Psoas muscle (tissue), 8 donors: ENCODE data around the gene VCP. TPM values are rescaled to one million over a fixed set of nuclear protein-coding genes. Genes with fewer than 3 reads are reported as not detected.
A peak's percentile ranks its signal among the peaks of the same experiment; 100 is the strongest.

ENCODE experiments used
- ATAC-seq, 4 donors: fragments of 200-7000 bp; cut with Tn5 transposase; one replicate each; pipeline ENCODE4 v1.9.1; 2020; ENCODE audit warnings: moderate library complexity in 3 of 4, mild to moderate bottlenecking in 2 of 4
- DNase-seq, 2 donors: peaks; one replicate each; pipeline ENCODE4 v3.0.0-alpha.2; 2020
- H3K27ac ChIP-seq: fragments of 200-600 bp; one replicate; pipeline ENCODE4 v1.8.0; 2022
- H3K27me3 ChIP-seq, 3 donors: fragments of 200-600 bp in 1 of 3; one replicate each; pipeline versions ENCODE4 v1.6.1 to v1.8.0; 2013 to 2022; ENCODE audit warnings: low read length in 2 of 3, mild to moderate bottlenecking in 2 of 3, moderate library complexity in 1 of 3; ENCODE audit not compliant: insufficient read depth in 3 of 3
- H3K36me3 ChIP-seq, 2 donors: fragments of 200-600 bp in 1 of 2; one replicate each; pipeline versions ENCODE4 v1.6.1 to v1.8.0; 2013 to 2022; ENCODE audit warnings: low read depth in 1 of 2, mild to moderate bottlenecking in 1 of 2, moderate library complexity in 1 of 2; ENCODE audit not compliant: insufficient read depth in 1 of 2
- H3K4me1 ChIP-seq: fragments of 200-600 bp; one replicate; pipeline ENCODE4 v1.8.0; 2022
- H3K4me3 ChIP-seq: fragments of 200-600 bp; one replicate; pipeline ENCODE4 v1.8.0; 2022; ENCODE audit warnings: mild to moderate bottlenecking
- H3K9me3 ChIP-seq: fragments of 200-600 bp; one replicate; pipeline ENCODE4 v1.8.0; 2022
- WGBS, 3 donors: extraction: QIAGEN DNeasy Blood & Tissue Kit; methylation state at CpG; one replicate each; pipeline versions ENCODE4 v1.1.6 to v1.1.7; 2013; 5-methylcytosine and 5-hydroxymethylcytosine counted together
- intact Hi-C, 2 donors: fragments of 100-400 bp; cut with DNase I; formaldehyde crosslinking; loops; one replicate each; pipeline versions ENCODE4 v1.11.0 to v1.14.2; 2022
- polyA plus RNA-seq, 3 donors: library from polyadenylated mRNA; stranded (reverse); fragments of 200-250 nt; gene quantifications; one replicate each; pipeline ENCODE4 v1.2.3, GENCODE V29; 2013
- total RNA-seq, 4 donors: library from RNA; stranded (reverse); fragmentation: NEBNext Ultra II Directional in 2 of 4; extraction: Animal tissue kit (Norgen Biotek cat#: 25700) in 2 of 4; gene quantifications; one replicate each; pipeline versions ENCODE4 v1.2.1 to v1.2.4, GENCODE V29; 2021 to 2023
- TF ChIP-seq, protein P1 (sequence below): fragments of 200-600 bp; IDR thresholded peaks from one replicate; pipeline ENCODE4 v1.8.0; 2022; ENCODE audit warnings: antibody characterized with exemption
- donor health status: healthy with polysubstance abuse.
- donor health status: DM: no; HTN: no; CAD: no; lungs with moderate emphysema.
- donor health status: Bipolar disorder and iron deficiency.
- donor health status: healthy.
- donor health status: DM: yes; HTN: yes; CAD: no.
- donor health status: DM: no; HTN: no; CAD: no.
- donor health status: DM: no; HTN: no; CAD: no.
- donor health status: DM: yes; HTN: yes; CAD: no.

VCP gene
- total and polyA plus RNA-seq, 7 donors = 237 to 491 (median 384) TPM

DNA sequence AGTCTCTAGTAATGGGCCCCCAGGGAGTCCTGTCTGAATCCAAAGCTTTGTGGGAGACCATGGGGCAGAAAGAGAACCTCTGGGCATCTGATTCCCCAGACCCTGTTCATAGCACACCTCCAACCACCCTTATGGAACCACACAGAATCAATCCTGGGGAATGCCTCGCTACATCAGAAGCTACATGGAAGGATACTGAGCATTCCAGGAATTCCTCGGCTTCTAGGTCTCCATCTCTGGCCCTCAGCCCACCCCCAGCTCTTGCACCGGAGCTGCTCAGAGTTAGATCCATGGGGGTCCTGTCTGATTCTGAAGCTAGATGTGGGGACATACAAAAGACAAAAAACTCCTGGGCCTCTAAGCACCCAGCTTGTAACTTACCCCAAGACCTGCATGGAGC lies 28.4 kb downstream of the VCP start:
- H3K27ac ChIP-seq = no peak overlapping the region
- no peaks in the 10 kb centered on the region for H3K4me1 ChIP-seq
- intact Hi-C loops = no loop called here
- DNase-seq (no peak), ATAC-seq (no peak)
- TF ChIP-seq, protein P1, sequence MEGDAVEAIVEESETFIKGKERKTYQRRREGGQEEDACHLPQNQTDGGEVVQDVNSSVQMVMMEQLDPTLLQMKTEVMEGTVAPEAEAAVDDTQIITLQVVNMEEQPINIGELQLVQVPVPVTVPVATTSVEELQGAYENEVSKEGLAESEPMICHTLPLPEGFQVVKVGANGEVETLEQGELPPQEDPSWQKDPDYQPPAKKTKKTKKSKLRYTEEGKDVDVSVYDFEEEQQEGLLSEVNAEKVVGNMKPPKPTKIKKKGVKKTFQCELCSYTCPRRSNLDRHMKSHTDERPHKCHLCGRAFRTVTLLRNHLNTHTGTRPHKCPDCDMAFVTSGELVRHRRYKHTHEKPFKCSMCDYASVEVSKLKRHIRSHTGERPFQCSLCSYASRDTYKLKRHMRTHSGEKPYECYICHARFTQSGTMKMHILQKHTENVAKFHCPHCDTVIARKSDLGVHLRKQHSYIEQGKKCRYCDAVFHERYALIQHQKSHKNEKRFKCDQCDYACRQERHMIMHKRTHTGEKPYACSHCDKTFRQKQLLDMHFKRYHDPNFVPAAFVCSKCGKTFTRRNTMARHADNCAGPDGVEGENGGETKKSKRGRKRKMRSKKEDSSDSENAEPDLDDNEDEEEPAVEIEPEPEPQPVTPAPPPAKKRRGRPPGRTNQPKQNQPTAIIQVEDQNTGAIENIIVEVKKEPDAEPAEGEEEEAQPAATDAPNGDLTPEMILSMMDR = no peak
- WGBS, 3 donors = 88 to 90% (median 88%) methylated on average over 3 of the region's 3 CpGs
- H3K27me3 ChIP-seq = no peaks in the 10 kb centered on the region
- no peaks in the 10 kb centered on the region for H3K9me3 ChIP-seq
- peaks cover 5 to 91% of the 10 kb centered on the region in 2 donors for H3K36me3 ChIP-seq
- H3K4me3 ChIP-seq = no peak overlapping the region

DNA sequence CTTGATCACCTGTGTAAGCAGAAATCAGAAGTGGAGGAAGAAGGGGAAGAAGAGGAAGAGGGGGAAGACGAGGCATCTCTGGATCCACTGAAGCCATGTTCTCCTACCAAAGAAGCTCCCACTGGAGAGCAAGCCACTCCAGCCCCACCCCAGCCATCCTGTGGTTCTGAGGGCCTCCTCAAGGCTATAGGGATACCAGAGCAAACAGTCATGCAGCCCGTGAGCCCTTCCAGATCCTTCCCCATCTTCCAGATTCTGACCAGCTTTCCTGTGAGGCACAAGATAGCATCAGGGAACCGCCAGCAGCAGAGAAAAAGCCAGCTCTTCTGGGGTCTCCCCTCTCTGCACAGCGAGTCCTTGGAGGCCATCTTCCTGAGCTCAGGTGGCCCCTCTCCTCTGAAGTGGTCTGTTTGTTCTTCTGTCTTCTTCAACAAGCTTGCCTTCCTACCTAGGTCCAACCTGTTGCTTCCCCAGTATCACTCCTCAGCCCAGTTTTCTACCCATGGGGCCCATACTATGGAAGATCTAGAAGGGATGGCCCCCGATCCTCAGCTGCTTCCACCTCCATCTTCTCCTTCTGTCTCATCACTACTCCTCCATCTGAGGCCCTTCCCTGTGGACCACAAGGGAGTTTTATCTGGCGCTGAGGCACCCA lies 29.4 kb downstream of the VCP start:
- 91 to 92% (median 92%) methylated on average over 6 of the region's 6 CpGs for WGBS, 3 donors
- H3K4me3 ChIP-seq = no peak overlapping the region
- no peaks in the 10 kb centered on the region for H3K9me3 ChIP-seq
- ATAC-seq (no peak), DNase-seq (no peak)
- peaks cover 7 to 91% of the 10 kb centered on the region in 2 donors for H3K36me3 ChIP-seq
- H3K27ac ChIP-seq = no peak overlapping the region
- H3K27me3 ChIP-seq = no peaks in the 10 kb centered on the region
- TF ChIP-seq, protein P1 = no peak
- intact Hi-C loops = no loop called here
- H3K4me1 ChIP-seq = no peaks in the 10 kb centered on the region

DNA sequence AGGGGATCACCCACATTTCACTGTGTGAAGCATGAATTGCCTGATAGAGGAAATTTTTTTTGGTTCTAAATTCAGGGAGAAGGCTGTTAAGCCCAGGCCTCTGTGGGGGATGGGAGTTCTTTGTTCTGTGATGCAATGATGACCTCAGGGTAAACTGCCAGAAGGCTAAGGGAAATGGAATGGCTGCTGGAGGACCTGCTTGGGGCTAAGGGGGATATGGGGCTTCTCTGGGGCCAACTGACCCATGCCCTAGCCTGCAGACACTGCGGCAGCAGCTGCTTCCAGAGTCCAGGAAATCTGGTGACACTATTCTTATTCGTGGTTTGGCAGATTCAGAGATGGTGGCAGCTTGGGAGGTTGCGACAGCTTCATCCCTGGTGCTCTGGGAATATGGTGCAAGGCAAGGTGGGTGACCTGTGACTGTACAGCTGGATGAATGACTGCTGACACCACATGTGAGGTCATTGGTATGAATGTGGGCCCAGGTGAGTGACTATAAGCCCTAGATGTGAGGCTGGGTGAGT lies 30.3 kb downstream of the VCP start:
- DNase-seq (peak in 1 of 2 donors; percentile 30), ATAC-seq (peak; percentile 52 to 85 (median 68))
- peaks cover 7 to 90% of the 10 kb centered on the region in 2 donors for H3K36me3 ChIP-seq
- H3K4me1 ChIP-seq = no peaks in the 10 kb centered on the region
- H3K4me3 ChIP-seq = no peak overlapping the region
- WGBS, 3 donors = 79 to 95% (median 86%) methylated on average over 3 of the region's 3 CpGs
- H3K27ac ChIP-seq = no peak overlapping the region
- intact Hi-C loops = no loop called here
- no peaks in the 10 kb centered on the region for H3K27me3 ChIP-seq
- TF ChIP-seq, protein P1 = no peak
- H3K9me3 ChIP-seq = no peaks in the 10 kb centered on the region

DNA sequence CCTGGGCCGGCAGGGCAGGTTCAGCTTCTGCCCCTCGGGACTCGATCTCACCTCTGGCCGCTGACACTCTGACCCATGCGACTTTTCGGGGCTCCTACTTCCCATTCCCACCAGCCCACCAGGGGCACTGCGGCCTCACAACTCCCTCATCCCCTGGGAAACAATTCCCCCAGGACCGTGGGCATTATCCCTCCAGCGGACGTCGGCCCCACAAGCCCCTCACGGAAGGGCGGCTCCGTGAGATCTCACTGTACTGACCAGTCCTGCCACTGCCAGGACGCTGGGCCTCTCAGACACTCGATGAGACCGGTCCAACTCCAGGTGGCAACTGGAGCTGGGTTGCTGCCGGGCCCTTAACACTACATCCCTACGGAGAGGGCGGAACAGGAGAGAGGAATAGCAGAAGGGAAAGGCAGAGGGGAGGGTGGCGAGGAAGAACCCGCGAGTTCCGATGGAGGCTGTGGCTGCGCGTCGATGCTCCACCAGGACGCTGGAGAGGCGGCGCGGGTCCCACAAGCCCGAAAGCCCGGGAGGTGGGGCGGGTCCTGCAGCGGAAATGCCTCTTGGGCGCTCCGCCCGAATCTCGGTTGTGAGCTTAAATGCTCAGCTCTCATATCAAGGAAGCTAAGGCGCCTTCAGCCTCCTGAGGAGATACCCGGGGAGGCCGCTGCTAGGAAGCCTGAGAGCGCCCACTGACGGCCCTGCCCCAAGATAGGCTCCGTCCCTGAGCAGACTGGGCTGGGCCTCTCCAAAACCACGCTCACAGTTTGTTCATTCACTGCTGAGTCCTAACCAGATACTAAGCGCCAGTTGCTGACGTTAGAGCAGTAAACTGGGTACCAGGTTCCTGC lies 36.3 kb downstream of the VCP start:
- TF ChIP-seq, protein P1 = no peak
- H3K9me3 ChIP-seq = no peaks in the 10 kb centered on the region
- H3K27me3 ChIP-seq = no peaks in the 10 kb centered on the region
- intact Hi-C loops = no loop called here
- no peak overlapping the region for H3K27ac ChIP-seq
- DNase-seq (peak; percentile 51 to 69), ATAC-seq (peak; percentile 24 to 39 (median 28))
- WGBS, 3 donors = 47 to 54% (median 52%) methylated on average over 46 to 48 of the region's 48 CpGs
- peak overlapping the region; percentile 41 for H3K4me3 ChIP-seq
- no peaks in the 10 kb centered on the region for H3K4me1 ChIP-seq
- H3K36me3 ChIP-seq = peaks cover 6 to 88% of the 10 kb centered on the region in 2 donors
